Stimulated activated CD4-positive, alpha-beta T cell treated with anti-CD3 and anti-CD28 coated beads, Interleukin-4, amount 100 ng/mL, for 1 hour (primary cell): ENCODE results near the gene LHX2.

Experiments used
- DNase-seq: peaks from one replicate; pipeline ENCODE4 v3.0.0-alpha.2; 2020

Gene LHX2

GRCh38 chr9:123999661-124000060, 11.9 kb upstream of the LHX2 start:
- no peak for DNase-seq

- DNase-seq, result no peak
These were observed 11.3 kb upstream of the LHX2 start for GRCh38 chr9:124000161-124000783.

- DNase-seq, result no peak
These were observed 10.6 kb upstream of the LHX2 start for GRCh38 chr9:124000784-124001457.

- DNase-seq, result no peak
These were observed 10.1 kb upstream of the LHX2 start for GRCh38 chr9:124001458-124001799.

GRCh38 chr9:124001866-124002525, 9.6 kb upstream of the LHX2 start:
- no peak for DNase-seq

GRCh38 chr9:124003636-124004349, 7.8 kb upstream of the LHX2 start:
- no peak for DNase-seq

- DNase-seq, result no peak
These were observed 7.0 kb upstream of the LHX2 start for GRCh38 chr9:124004593-124004992.

GRCh38 chr9:124005029-124005771, 6.4 kb upstream of the LHX2 start:
- no peak for DNase-seq

- no peak for DNase-seq
These were observed 4.9 kb upstream of the LHX2 start for GRCh38 chr9:124006448-124007361.

GRCh38 chr9:124007565-124008302, 3.8 kb upstream of the LHX2 start:
- DNase-seq, result no peak

- DNase-seq, result no peak
These were observed 3.3 kb upstream of the LHX2 start for GRCh38 chr9:124008303-124008693.

GRCh38 chr9:124008694-124009530, 2.7 kb upstream of the LHX2 start:
- DNase-seq, result no peak

- DNase-seq, result no peak
These were observed 1.9 kb upstream of the LHX2 start for GRCh38 chr9:124009531-124010217.

GRCh38 chr9:124010303-124010664, 1.3 kb upstream of the LHX2 start:
- no peak for DNase-seq

- no peak for DNase-seq
These were observed 775 bp upstream of the LHX2 start for GRCh38 chr9:124010665-124011321.

GRCh38 chr9:124012368-124013301, 1.1 kb downstream of the LHX2 start:
- DNase-seq, result no peak

- no peak for DNase-seq
These were observed 2.0 kb downstream of the LHX2 start for GRCh38 chr9:124013309-124014210.
